ENCODE results near the gene PFKFB3. TPM values are rescaled to one million over a fixed set of nuclear protein-coding genes. Genes with fewer than 3 reads are reported as not detected.

Gene PFKFB3
- total and polyA plus RNA-seq, 2 of the 13 experiments (the other 11 are each of a cell fraction or from before 2014, with no cell fraction given) = 1.2 to 13.3 TPM

DNA sequence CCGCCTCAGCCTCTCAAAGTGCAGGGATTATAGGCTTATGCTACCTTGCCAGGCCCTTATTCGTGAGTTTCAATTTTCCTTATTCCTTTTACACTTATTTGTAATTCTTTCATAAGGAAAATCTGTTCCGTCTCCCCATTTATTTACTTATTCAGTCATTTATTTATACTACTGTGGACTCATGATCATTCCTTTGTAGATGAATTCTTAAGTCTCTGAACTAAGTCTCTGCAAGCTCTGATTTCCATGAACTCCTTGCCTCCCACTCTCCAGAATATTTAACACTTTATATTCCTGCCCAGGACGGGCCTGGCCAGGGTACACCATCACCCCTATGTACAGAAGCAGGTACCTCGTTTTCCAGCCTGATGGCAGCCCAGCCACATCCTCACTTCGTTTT lies 39.4 kb downstream of the PFKFB3 start:
- no peaks in the 10 kb centered on the region for H3K27me3 ChIP-seq (ENCODE audit: control insufficient read depth in 1 of 2, insufficient read depth in 2 of 2, low read length in 2 of 2)
- peaks cover 4% of the 10 kb centered on the region for H3K4me1 ChIP-seq (ENCODE audit: insufficient read depth, low read length)
- no peaks in the 10 kb centered on the region for H3K36me3 ChIP-seq (replicated peaks in 1 of 2; ENCODE audit: control insufficient read depth in 1 of 2, insufficient read depth in 2 of 2, low read length in 2 of 2)
- DNase-seq (ENCODE audit: low spot score) (no peak), FAIRE-seq (no peak), ATAC-seq (no peak)
- TF ChIP-seq MIER3 (CRISPR knock-in tag; IDR thresholded peaks at IDR 0.05; ENCODE audit: borderline replicate concordance) (no peak), EP300 (IDR thresholded peaks at IDR 0.05; ENCODE audit: low read depth in 2 of 2, low read length in 2 of 2) (no peak), EP300 (CRISPR knock-in tag; IDR thresholded peaks at IDR 0.05; ENCODE audit: borderline replicate concordance) (no peak), ZNF720 (CRISPR knock-in tag; IDR thresholded peaks at IDR 0.05) (no peak), ZNF678 (CRISPR knock-in tag; IDR thresholded peaks at IDR 0.05) (no peak), BCL6 (CRISPR knock-in tag; IDR thresholded peaks at IDR 0.05) (no peak), NR2C2 (CRISPR knock-in tag; IDR thresholded peaks at IDR 0.05; ENCODE audit: borderline replicate concordance) (no peak), SNRNP70 (IDR thresholded peaks at IDR 0.05; ENCODE audit: low read depth, low read length) (no peak), ZNF790 (CRISPR knock-in tag; IDR thresholded peaks at IDR 0.05; ENCODE audit: borderline replicate concordance) (no peak), CCDC6 (CRISPR knock-in tag; IDR thresholded peaks at IDR 0.05) (no peak), JARID2 (CRISPR knock-in tag; IDR thresholded peaks at IDR 0.05; ENCODE audit: insufficient replicate concordance) (no peak), RAD51 (IDR thresholded peaks at IDR 0.05; ENCODE audit: borderline replicate concordance) (no peak), HNRNPK (IDR thresholded peaks at IDR 0.05; ENCODE audit: low read depth, low read length, poor library complexity, severe bottlenecking) (no peak), ZNF136 (CRISPR knock-in tag; IDR thresholded peaks at IDR 0.05; ENCODE audit: low read depth) (no peak), ELF4 (CRISPR knock-in tag; IDR thresholded peaks at IDR 0.05; ENCODE audit: borderline replicate concordance) (no peak)
- TF ChIP-seq, protein P1, sequence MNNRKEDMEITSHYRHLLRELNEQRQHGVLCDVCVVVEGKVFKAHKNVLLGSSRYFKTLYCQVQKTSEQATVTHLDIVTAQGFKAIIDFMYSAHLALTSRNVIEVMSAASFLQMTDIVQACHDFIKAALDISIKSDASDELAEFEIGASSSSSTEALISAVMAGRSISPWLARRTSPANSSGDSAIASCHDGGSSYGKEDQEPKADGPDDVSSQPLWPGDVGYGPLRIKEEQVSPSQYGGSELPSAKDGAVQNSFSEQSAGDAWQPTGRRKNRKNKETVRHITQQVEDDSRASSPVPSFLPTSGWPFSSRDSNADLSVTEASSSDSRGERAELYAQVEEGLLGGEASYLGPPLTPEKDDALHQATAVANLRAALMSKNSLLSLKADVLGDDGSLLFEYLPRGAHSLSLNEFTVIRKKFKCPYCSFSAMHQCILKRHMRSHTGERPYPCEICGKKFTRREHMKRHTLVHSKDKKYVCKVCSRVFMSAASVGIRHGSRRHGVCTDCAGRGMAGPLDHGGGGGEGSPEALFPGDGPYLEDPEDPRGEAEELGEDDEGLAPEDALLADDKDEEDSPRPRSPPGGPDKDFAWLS (CRISPR knock-in tag; IDR thresholded peaks at IDR 0.05; ENCODE audit: borderline replicate concordance) = no peak
- TF ChIP-seq, protein P2, sequence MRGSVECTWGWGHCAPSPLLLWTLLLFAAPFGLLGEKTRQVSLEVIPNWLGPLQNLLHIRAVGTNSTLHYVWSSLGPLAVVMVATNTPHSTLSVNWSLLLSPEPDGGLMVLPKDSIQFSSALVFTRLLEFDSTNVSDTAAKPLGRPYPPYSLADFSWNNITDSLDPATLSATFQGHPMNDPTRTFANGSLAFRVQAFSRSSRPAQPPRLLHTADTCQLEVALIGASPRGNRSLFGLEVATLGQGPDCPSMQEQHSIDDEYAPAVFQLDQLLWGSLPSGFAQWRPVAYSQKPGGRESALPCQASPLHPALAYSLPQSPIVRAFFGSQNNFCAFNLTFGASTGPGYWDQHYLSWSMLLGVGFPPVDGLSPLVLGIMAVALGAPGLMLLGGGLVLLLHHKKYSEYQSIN (CRISPR knock-in tag; IDR thresholded peaks at IDR 0.05; ENCODE audit: borderline replicate concordance) = no peak
- TF ChIP-seq, protein P3, sequence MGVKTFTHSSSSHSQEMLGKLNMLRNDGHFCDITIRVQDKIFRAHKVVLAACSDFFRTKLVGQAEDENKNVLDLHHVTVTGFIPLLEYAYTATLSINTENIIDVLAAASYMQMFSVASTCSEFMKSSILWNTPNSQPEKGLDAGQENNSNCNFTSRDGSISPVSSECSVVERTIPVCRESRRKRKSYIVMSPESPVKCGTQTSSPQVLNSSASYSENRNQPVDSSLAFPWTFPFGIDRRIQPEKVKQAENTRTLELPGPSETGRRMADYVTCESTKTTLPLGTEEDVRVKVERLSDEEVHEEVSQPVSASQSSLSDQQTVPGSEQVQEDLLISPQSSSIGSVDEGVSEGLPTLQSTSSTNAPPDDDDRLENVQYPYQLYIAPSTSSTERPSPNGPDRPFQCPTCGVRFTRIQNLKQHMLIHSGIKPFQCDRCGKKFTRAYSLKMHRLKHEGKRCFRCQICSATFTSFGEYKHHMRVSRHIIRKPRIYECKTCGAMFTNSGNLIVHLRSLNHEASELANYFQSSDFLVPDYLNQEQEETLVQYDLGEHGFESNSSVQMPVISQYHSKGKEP (CRISPR knock-in tag; IDR thresholded peaks at IDR 0.05) = no peak
- no TSS peak for BruUV-seq (replicated peaks)
- no peak overlapping the region for H3K4me3 ChIP-seq (replicated peaks in 1 of 3; ENCODE audit: insufficient read depth in 1 of 3, low read depth in 2 of 3, low read length in 3 of 3)
- H3K27ac ChIP-seq (ENCODE audit: extremely low read length, insufficient read depth, low read length) = no peak overlapping the region
- H3K9me3 ChIP-seq (ENCODE audit: low read length) = no peaks in the 10 kb centered on the region
- H3K4me2 ChIP-seq (ENCODE audit: low read depth, low read length) = no peak overlapping the region
- CTCF ChIA-PET (ENCODE audit: low intra/inter-chr PET ratio, low total read pairs) = no interaction called here
- no peak overlapping the region for H3K9ac ChIP-seq (ENCODE audit: insufficient read depth, low read depth, low read length)
- 57% methylated on average over 6 of the region's 6 CpGs for WGBS (ENCODE audit: low lambda C conversion rate)
- in situ Hi-C loops (cut with HindIII; ENCODE audit: extremely low pct_ligation_motif_present, low pct_unique_long_range_greater_than_20kb) = no loop called here
- POLR2A ChIA-PET = no interaction called here
- intact Hi-C loops (cut with micrococcal nuclease; ENCODE audit: unreplicated experiment) = no loop called here
- no peaks in the 10 kb centered on the region for H3K79me2 ChIP-seq (ENCODE audit: insufficient read depth, low read length)
- no peak overlapping the region for H2AFZ ChIP-seq (ENCODE audit: low read length)
- no peaks in the 10 kb centered on the region for H4K20me1 ChIP-seq (ENCODE audit: insufficient read depth, low read length)
